Keratinocyte (primary cell): Measurements from ENCODE around the gene ERAS. TPM values are rescaled to one million over a fixed set of nuclear protein-coding genes. Genes with fewer than 3 reads are reported as not detected.

ENCODE experiments used
- DNase-seq: peaks from one replicate; pipeline ENCODE4 v3.0.0-alpha.2; 2011; ENCODE audit warnings: low read depth, missing footprints, low spot score
- FAIRE-seq: peaks from 2 replicates; lab custom pipeline; 2011; peaks lifted over from hg19 to GRCh38; lab: Jason Lieb, UNC
- H2AFZ ChIP-seq: 2 replicates; pipeline ENCODE4 v1.6.0; 2012; ENCODE audit warnings: low read length, control low read depth, inconsistent platforms; ENCODE audit not compliant: control insufficient read depth
- H3K27ac ChIP-seq: 2 replicates; pipeline ENCODE4 v1.5.1; 2011; ENCODE audit warnings: low read length; ENCODE audit not compliant: control insufficient read depth, insufficient read depth
- H3K27me3 ChIP-seq: 3 replicates; pipeline ENCODE4 v1.6.0; 2011; ENCODE audit warnings: low read length; ENCODE audit not compliant: control insufficient read depth, insufficient read depth; ENCODE audit errors: extremely low read depth
- H3K36me3 ChIP-seq, 2 experiments: 2 replicates in 1 of 2; 3 replicates in 1 of 2; pipeline ENCODE4 v1.5.1; 2011; ENCODE audit warnings: low read length in 2 of 2, mild to moderate bottlenecking in 1 of 2; ENCODE audit not compliant: control insufficient read depth in 2 of 2, insufficient read depth in 2 of 2; ENCODE audit errors: extremely low read depth in 1 of 2
- H3K4me1 ChIP-seq: 3 replicates; pipeline ENCODE4 v1.5.1; 2011; ENCODE audit warnings: low read length; ENCODE audit not compliant: control insufficient read depth, insufficient read depth; ENCODE audit errors: extremely low read depth
- H3K4me2 ChIP-seq: 3 replicates; pipeline ENCODE4 v1.6.0; 2011; ENCODE audit warnings: low read depth, low read length; ENCODE audit not compliant: control insufficient read depth, insufficient read depth; ENCODE audit errors: extremely low read depth
- H3K4me3 ChIP-seq, 3 experiments: fragments of 200-600 bp in 1 of 3; sonication (generic) in 1 of 3; 2 replicates in 2 of 3; 3 replicates in 1 of 3; pipeline ENCODE4 v1.5.1; 2011 to 2016; ENCODE audit warnings: low read length in 3 of 3, mild to moderate bottlenecking in 3 of 3, control low read depth in 2 of 3, inconsistent platforms in 1 of 3, low read depth in 1 of 3, mixed read lengths in 1 of 3, mixed run types in 1 of 3, moderate library complexity in 1 of 3; ENCODE audit not compliant: control insufficient read depth in 2 of 3, insufficient read depth in 2 of 3; ENCODE audit errors: extremely low read depth in 1 of 3
- H3K79me2 ChIP-seq: 2 replicates; pipeline ENCODE4 v1.6.0; 2012; ENCODE audit warnings: low read length; ENCODE audit not compliant: control insufficient read depth, insufficient read depth
- H3K9ac ChIP-seq: 3 replicates; pipeline ENCODE4 v1.6.0; 2011; ENCODE audit warnings: low read length; ENCODE audit not compliant: control insufficient read depth, insufficient read depth; ENCODE audit errors: extremely low read depth
- H3K9me1 ChIP-seq: 3 replicates; pipeline ENCODE4 v1.6.0; 2011; ENCODE audit warnings: low read length; ENCODE audit not compliant: control insufficient read depth, insufficient read depth; ENCODE audit errors: extremely low read depth
- H3K9me3 ChIP-seq: 2 replicates; pipeline ENCODE4 v1.5.1; 2012; ENCODE audit warnings: low read depth, low read length; ENCODE audit not compliant: control insufficient read depth
- H4K20me1 ChIP-seq: 3 replicates; pipeline ENCODE4 v1.6.0; 2011; ENCODE audit warnings: low read length; ENCODE audit not compliant: control insufficient read depth, insufficient read depth; ENCODE audit errors: extremely low read depth
- EZH2 ChIP-seq: IDR thresholded peaks from one replicate; pipeline ENCODE4 v1.6.1; 2012; ENCODE audit warnings: inconsistent platforms, mild to moderate bottlenecking, low read length, moderate library complexity
- dilution Hi-C: fragments of 300-500 bp; cut with MboI; formaldehyde crosslinking; loops from one replicate; pipeline ENCODE4 v1.7.0; 2020; ENCODE audit warnings: low sequenced_read_pairs; ENCODE audit not compliant: extremely low pct_ligation_motif_present
- polyA plus RNA-seq, 5 experiments: library from polyadenylated mRNA; depleted of rRNA in 3 of 5; stranded (reverse) in 3 of 5; stranded (forward) in 1 of 5; unstranded in 1 of 5; fragments of >200 nt; gene quantifications; 1 replicate in 1 of 5; 2 replicates in 3 of 5; 3 replicates in 1 of 5; pipeline versions ENCODE4 v1.2.1 to v1.2.3, GENCODE V29; 2011 to 2012; ENCODE audit warnings: missing spikeins in 2 of 5, low read depth in 1 of 5, low replicate concordance in 1 of 5
- TF ChIP-seq, protein P1 (sequence below), 3 experiments: IDR thresholded peaks in 1 of 3; conservative IDR thresholded peaks in 1 of 3; optimal IDR thresholded peaks in 1 of 3; 2 replicates in 2 of 3; 3 replicates in 1 of 3; pipeline versions ENCODE3 to v1.5.1; 2011; ENCODE audit warnings: low read length in 3 of 3, mild to moderate bottlenecking in 3 of 3, moderate library complexity in 2 of 3, control low read depth in 1 of 3, inconsistent platforms in 1 of 3; ENCODE audit not compliant: insufficient read depth in 2 of 3; ENCODE audit errors: extremely low read depth in 1 of 3

The ERAS gene
- polyA plus RNA-seq, 1 donor (not counting 4 experiments of a cell fraction or from before 2014, with no cell fraction given), result not detected

DNA sequence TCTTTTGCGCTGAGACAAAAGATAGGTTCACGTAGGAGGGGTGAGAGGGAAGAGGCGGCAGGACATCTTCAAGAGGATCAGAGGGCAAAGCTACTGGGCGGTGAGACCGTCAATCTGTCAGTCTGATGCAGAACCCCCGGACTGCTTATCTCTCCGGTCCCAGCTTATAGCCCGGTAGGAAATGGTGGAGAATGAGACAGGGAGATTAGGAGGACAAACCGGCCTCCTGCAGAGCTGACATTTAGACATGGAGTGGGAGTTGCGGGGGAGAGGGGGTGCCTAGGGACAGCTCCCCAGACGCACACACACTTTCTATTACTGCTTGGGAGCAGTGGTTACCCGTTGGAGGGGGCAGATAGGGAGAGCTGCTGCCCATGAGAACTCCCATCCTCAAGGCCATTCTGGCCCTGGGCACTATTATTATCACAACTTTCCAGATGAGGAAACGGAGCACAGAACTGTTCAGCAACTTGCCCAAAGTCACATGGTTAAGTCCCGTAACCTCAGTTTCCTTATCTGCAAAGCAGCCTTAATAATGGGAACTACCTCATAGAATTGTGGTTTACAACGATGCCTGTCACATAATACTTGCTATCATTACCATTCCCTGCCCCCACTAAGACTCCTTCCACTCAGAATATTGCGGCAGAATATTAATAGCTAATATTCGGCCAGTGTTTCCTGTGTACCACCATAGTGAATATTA, 25.6 kb upstream of the ERAS start:
- Histone ChIP-seq H3K4me2 (peak overlapping the region; percentile 77), H3K27ac (peak overlapping the region; percentile 86), H3K36me3 (peaks cover 0 to 1% of the 10 kb centered on the region in 2 experiments), H3K4me3 (peak overlapping the region; percentile 52 to 65 (median 62)), H3K27me3 (no peaks in the 10 kb centered on the region), H2AFZ (peak overlapping the region; percentile 91), H3K9ac (peak overlapping the region; percentile 84), H3K9me1 (no peaks in the 10 kb centered on the region), H4K20me1 (no peaks in the 10 kb centered on the region), H3K9me3 (no peaks in the 10 kb centered on the region), H3K79me2 (no peaks in the 10 kb centered on the region), H3K4me1 (peaks cover 4% of the 10 kb centered on the region)
- dilution Hi-C loops, result no loop called here
- TF ChIP-seq, protein P1, sequence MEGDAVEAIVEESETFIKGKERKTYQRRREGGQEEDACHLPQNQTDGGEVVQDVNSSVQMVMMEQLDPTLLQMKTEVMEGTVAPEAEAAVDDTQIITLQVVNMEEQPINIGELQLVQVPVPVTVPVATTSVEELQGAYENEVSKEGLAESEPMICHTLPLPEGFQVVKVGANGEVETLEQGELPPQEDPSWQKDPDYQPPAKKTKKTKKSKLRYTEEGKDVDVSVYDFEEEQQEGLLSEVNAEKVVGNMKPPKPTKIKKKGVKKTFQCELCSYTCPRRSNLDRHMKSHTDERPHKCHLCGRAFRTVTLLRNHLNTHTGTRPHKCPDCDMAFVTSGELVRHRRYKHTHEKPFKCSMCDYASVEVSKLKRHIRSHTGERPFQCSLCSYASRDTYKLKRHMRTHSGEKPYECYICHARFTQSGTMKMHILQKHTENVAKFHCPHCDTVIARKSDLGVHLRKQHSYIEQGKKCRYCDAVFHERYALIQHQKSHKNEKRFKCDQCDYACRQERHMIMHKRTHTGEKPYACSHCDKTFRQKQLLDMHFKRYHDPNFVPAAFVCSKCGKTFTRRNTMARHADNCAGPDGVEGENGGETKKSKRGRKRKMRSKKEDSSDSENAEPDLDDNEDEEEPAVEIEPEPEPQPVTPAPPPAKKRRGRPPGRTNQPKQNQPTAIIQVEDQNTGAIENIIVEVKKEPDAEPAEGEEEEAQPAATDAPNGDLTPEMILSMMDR (optimal IDR thresholded peaks at IDR 0.05 in 1 of 3, IDR thresholded peaks at IDR 0.05 in 1 of 3, conservative IDR thresholded peaks at IDR 0.05 in 1 of 3; ENCODE audit: extremely low read depth in 1 of 3, insufficient read depth in 2 of 3, low read length in 3 of 3), result no peak
- TF ChIP-seq EZH2, result no peak
- DNase-seq, result no peak
- no peak for FAIRE-seq

DNA sequence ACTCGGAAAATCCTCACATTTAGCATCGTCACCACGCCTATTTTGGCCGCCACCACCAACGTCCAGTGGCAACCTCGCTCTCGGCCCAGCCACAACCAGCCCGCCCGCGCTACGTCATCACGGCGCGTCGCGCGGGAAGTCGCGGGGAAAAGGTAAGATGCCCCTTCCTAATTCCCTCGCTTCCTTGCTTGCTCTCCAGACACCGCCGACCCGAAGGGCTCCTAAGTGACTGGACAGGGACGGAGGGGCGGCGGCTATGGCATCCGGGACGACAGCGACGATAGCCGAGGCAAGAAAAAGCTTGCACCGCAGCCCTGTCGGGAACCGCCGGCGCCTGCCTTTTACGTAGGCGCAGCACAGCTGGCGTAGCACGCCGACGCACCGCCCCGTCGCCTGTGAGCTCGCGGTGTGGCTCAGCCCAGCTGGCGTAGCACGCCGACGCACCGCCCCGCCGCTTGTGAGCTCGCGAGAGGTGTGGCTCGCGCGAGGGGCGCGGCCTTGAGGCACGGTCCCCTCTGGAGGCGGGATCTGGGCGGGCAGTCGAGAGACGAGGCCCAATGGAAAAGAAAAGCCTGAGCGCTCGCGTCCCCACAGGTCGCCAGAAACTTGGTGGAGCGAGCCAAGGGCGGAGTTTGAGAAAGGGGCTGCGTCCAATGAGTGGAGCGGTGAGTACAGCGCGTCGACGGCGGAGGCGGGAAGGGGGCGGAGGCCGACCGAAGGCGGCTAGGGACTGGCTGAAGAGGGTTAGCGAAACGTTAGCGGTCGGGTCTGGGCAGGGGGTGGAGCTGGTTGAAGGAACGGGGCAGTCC, 24.8 kb upstream of the ERAS start, which contains the start of gene HDAC6:
Gene HDAC6 (plus strand): TSS at position 788 of the 809 bp plus-strand sequence. CDS start 626 bp downstream, outside the sequence.
- Histone ChIP-seq H3K4me3 (peak within 1 kb of the TSS; percentile 62 to 74 (median 71)), H2AFZ (peak within 1 kb of the TSS; percentile 91), H3K9ac (peak within 1 kb of the TSS; percentile 94), H3K4me2 (peak within 1 kb of the TSS; percentile 77), H3K79me2 (no peaks in the 10 kb centered on the region), H3K27ac (peak within 1 kb of the TSS; percentile 94), H3K9me3 (no peaks in the 10 kb centered on the region), H3K4me1 (peaks cover 4% of the 10 kb centered on the region), H3K36me3 (peaks cover 0 to 1% of the 10 kb centered on the region in 2 experiments), H3K27me3 (no peaks in the 10 kb centered on the region), H4K20me1 (no peaks in the 10 kb centered on the region), H3K9me1 (no peaks in the 10 kb centered on the region)
- DNase-seq (peak; percentile 77), FAIRE-seq (no peak)
- dilution Hi-C loops, result no loop called here
- TF ChIP-seq, protein P1 (optimal IDR thresholded peaks at IDR 0.05 in 1 of 3, IDR thresholded peaks at IDR 0.05 in 1 of 3, conservative IDR thresholded peaks at IDR 0.05 in 1 of 3; ENCODE audit: extremely low read depth in 1 of 3, insufficient read depth in 2 of 3, low read length in 3 of 3), result no peak
- TF ChIP-seq EZH2, result no peak
